ENCODE data around the gene TRAPPC3L. TPM values are rescaled to one million over a fixed set of nuclear protein-coding genes. Genes with fewer than 3 reads are reported as not detected.
A peak's percentile ranks its signal among the peaks of the same experiment; 100 is the strongest.

The TRAPPC3L gene
- 0.37 TPM for total RNA-seq
- not detected for polyA plus RNA-seq

- H3K27ac Mint-ChIP-seq, result no peak within 1 kb of the TSS
These were observed at the start of gene TRAPPC3L for GRCh38 chr6:116545651-116546050. Gene TRAPPC3L, minus strand, starts transcription at chr6:116545684. Its CDS starts 170 bp downstream, at chr6:116545514.

GRCh38 chr6:116595247-116595646, 49.8 kb upstream of the TRAPPC3L start:
- ATAC-seq (ENCODE audit: low read depth in 2 of 2), result no peak
- H3K27ac ChIP-seq (ENCODE audit: insufficient read depth, low read length, poor library complexity, severe bottlenecking), result no peak overlapping the region
- peaks cover 52% of the 10 kb centered on the region for H3K36me3 ChIP-seq (ENCODE audit: control insufficient read depth, insufficient read depth, low read length)
- no peaks in the 10 kb centered on the region for H3K27me3 ChIP-seq (ENCODE audit: control insufficient read depth, insufficient read depth, low read length)
- no peak overlapping the region for H3K4me3 ChIP-seq (ENCODE audit: low read depth, low read length)
- Mint-ChIP-seq H3K27me3 (no peaks in the 10 kb centered on the region), H3K4me1 (peaks cover 0 to 3% (median 0%) of the 10 kb centered on the region in 4 donors), H3K9me3 (peaks cover 0 to 3% (median 0%) of the 10 kb centered on the region in 7 donors), H3K4me3 (no peak overlapping the region), H3K27ac (no peak overlapping the region), H3K36me3 (peaks cover 57% of the 10 kb centered on the region)
- no peaks in the 10 kb centered on the region for H3K4me1 ChIP-seq (ENCODE audit: control insufficient read depth, insufficient read depth, low read length, poor library complexity, severe bottlenecking)
- no peaks in the 10 kb centered on the region for H3K9me3 ChIP-seq (ENCODE audit: control insufficient read depth in 2 of 2, low read length in 2 of 2)
- no peak for DNase-seq

More at GRCh38 chr6:116545651-116546050, at the start of gene TRAPPC3L:
- H3K4me1 ChIP-seq (ENCODE audit: control insufficient read depth, insufficient read depth, low read length, poor library complexity, severe bottlenecking), result no peaks in the 10 kb centered on the region
- no peak within 1 kb of the TSS for H3K4me3 ChIP-seq (ENCODE audit: low read depth, low read length)
- H3K36me3 ChIP-seq (ENCODE audit: control insufficient read depth, insufficient read depth, low read length), result no peaks in the 10 kb centered on the region
- no peaks in the 10 kb centered on the region for H3K36me3 Mint-ChIP-seq
- H3K27me3 Mint-ChIP-seq, result peaks cover 45% of the 10 kb centered on the region
- H3K27ac ChIP-seq (ENCODE audit: insufficient read depth, low read length, poor library complexity, severe bottlenecking), result no peak within 1 kb of the TSS
- H3K4me1 Mint-ChIP-seq, result no peaks in the 10 kb centered on the region
- peaks cover 0 to 2% (median 0%) of the 10 kb centered on the region in 7 donors for H3K9me3 Mint-ChIP-seq
- H3K9me3 ChIP-seq (ENCODE audit: control insufficient read depth in 2 of 2, low read length in 2 of 2), result no peaks in the 10 kb centered on the region
- ATAC-seq (ENCODE audit: low read depth in 2 of 2) (no peak), DNase-seq (no peak)
- H3K4me3 Mint-ChIP-seq, result no peak within 1 kb of the TSS
- H3K27me3 ChIP-seq (ENCODE audit: control insufficient read depth, insufficient read depth, low read length), result peaks cover 17% of the 10 kb centered on the region

GRCh38 chr6:116586738-116587137, 41.3 kb upstream of the TRAPPC3L start:
- H3K36me3 Mint-ChIP-seq, result peaks cover 39% of the 10 kb centered on the region
- peaks cover 0 to 17% (median 5%) of the 10 kb centered on the region in 4 donors for H3K4me1 Mint-ChIP-seq
- ATAC-seq (ENCODE audit: low read depth in 2 of 2), result no peak
- Histone ChIP-seq H3K9me3 (ENCODE audit: control insufficient read depth in 2 of 2, low read length in 2 of 2) (no peaks in the 10 kb centered on the region), H3K36me3 (ENCODE audit: control insufficient read depth, insufficient read depth, low read length) (peaks cover 75% of the 10 kb centered on the region), H3K27me3 (ENCODE audit: control insufficient read depth, insufficient read depth, low read length) (no peaks in the 10 kb centered on the region), H3K4me1 (ENCODE audit: control insufficient read depth, insufficient read depth, low read length, poor library complexity, severe bottlenecking) (no peaks in the 10 kb centered on the region), H3K27ac (ENCODE audit: insufficient read depth, low read length, poor library complexity, severe bottlenecking) (no peak overlapping the region), H3K4me3 (ENCODE audit: low read depth, low read length) (no peak overlapping the region)
- H3K4me3 Mint-ChIP-seq, result no peak overlapping the region
- H3K27me3 Mint-ChIP-seq, result no peaks in the 10 kb centered on the region
- H3K27ac Mint-ChIP-seq, result no peak overlapping the region
- no peaks in the 10 kb centered on the region for H3K9me3 Mint-ChIP-seq
- no peak for DNase-seq

- peaks cover 74% of the 10 kb centered on the region for H3K36me3 ChIP-seq (ENCODE audit: control insufficient read depth, insufficient read depth, low read length)
- no peak for DNase-seq
- no peak overlapping the region for H3K4me3 ChIP-seq (ENCODE audit: low read depth, low read length)
- Mint-ChIP-seq H3K27ac (no peak overlapping the region), H3K27me3 (no peaks in the 10 kb centered on the region), H3K36me3 (peaks cover 38% of the 10 kb centered on the region), H3K9me3 (no peaks in the 10 kb centered on the region), H3K4me1 (peaks cover 0 to 22% (median 5%) of the 10 kb centered on the region in 4 donors), H3K4me3 (no peak overlapping the region)
- no peaks in the 10 kb centered on the region for H3K9me3 ChIP-seq (ENCODE audit: control insufficient read depth in 2 of 2, low read length in 2 of 2)
- no peak overlapping the region for H3K27ac ChIP-seq (ENCODE audit: insufficient read depth, low read length, poor library complexity, severe bottlenecking)
- no peaks in the 10 kb centered on the region for H3K27me3 ChIP-seq (ENCODE audit: control insufficient read depth, insufficient read depth, low read length)
- no peak for ATAC-seq (ENCODE audit: low read depth in 2 of 2)
- H3K4me1 ChIP-seq (ENCODE audit: control insufficient read depth, insufficient read depth, low read length, poor library complexity, severe bottlenecking), result no peaks in the 10 kb centered on the region
These were observed 40.8 kb upstream of the TRAPPC3L start for GRCh38 chr6:116586276-116586675.

- Mint-ChIP-seq H3K36me3 (peaks cover 56% of the 10 kb centered on the region), H3K9me3 (no peaks in the 10 kb centered on the region), H3K4me1 (peaks cover 21 to 42% (median 32%) of the 10 kb centered on the region in 4 donors), H3K27me3 (no peaks in the 10 kb centered on the region), H3K27ac (no peak overlapping the region), H3K4me3 (no peak overlapping the region)
- no peaks in the 10 kb centered on the region for H3K4me1 ChIP-seq (ENCODE audit: control insufficient read depth, insufficient read depth, low read length, poor library complexity, severe bottlenecking)
- no peak overlapping the region for H3K4me3 ChIP-seq (ENCODE audit: low read depth, low read length)
- no peak for ATAC-seq (ENCODE audit: low read depth in 2 of 2)
- peaks cover 59% of the 10 kb centered on the region for H3K36me3 ChIP-seq (ENCODE audit: control insufficient read depth, insufficient read depth, low read length)
- no peak for DNase-seq
- no peaks in the 10 kb centered on the region for H3K27me3 ChIP-seq (ENCODE audit: control insufficient read depth, insufficient read depth, low read length)
- H3K27ac ChIP-seq (ENCODE audit: insufficient read depth, low read length, poor library complexity, severe bottlenecking), result no peak overlapping the region
- no peaks in the 10 kb centered on the region for H3K9me3 ChIP-seq (ENCODE audit: control insufficient read depth in 2 of 2, low read length in 2 of 2)
These were observed 34.7 kb upstream of the TRAPPC3L start for GRCh38 chr6:116580198-116580597.

- no peak for DNase-seq
- H3K4me3 ChIP-seq (ENCODE audit: low read depth, low read length), result no peak overlapping the region
- H3K27ac ChIP-seq (ENCODE audit: insufficient read depth, low read length, poor library complexity, severe bottlenecking), result no peak overlapping the region
- H3K27me3 ChIP-seq (ENCODE audit: control insufficient read depth, insufficient read depth, low read length), result no peaks in the 10 kb centered on the region
- H3K9me3 Mint-ChIP-seq, result no peaks in the 10 kb centered on the region
- H3K27ac Mint-ChIP-seq, result peak overlapping the region in 1 of 3 donors; percentile 53
- H3K4me1 Mint-ChIP-seq, result peaks cover 24 to 45% (median 34%) of the 10 kb centered on the region in 4 donors
- H3K36me3 ChIP-seq (ENCODE audit: control insufficient read depth, insufficient read depth, low read length), result peaks cover 53% of the 10 kb centered on the region
- peaks cover 49% of the 10 kb centered on the region for H3K36me3 Mint-ChIP-seq
- H3K4me1 ChIP-seq (ENCODE audit: control insufficient read depth, insufficient read depth, low read length, poor library complexity, severe bottlenecking), result no peaks in the 10 kb centered on the region
- no peaks in the 10 kb centered on the region for H3K9me3 ChIP-seq (ENCODE audit: control insufficient read depth in 2 of 2, low read length in 2 of 2)
- ATAC-seq (ENCODE audit: low read depth in 2 of 2), result no peak
- H3K4me3 Mint-ChIP-seq, result no peak overlapping the region
- H3K27me3 Mint-ChIP-seq, result no peaks in the 10 kb centered on the region
These were observed 33.7 kb upstream of the TRAPPC3L start for GRCh38 chr6:116579143-116579542.

- H3K4me1 ChIP-seq (ENCODE audit: control insufficient read depth, insufficient read depth, low read length, poor library complexity, severe bottlenecking), result peaks cover 1% of the 10 kb centered on the region
- no peaks in the 10 kb centered on the region for H3K27me3 Mint-ChIP-seq
- ATAC-seq (ENCODE audit: low read depth in 2 of 2) (no peak), DNase-seq (no peak)
- H3K4me3 ChIP-seq (ENCODE audit: low read depth, low read length), result no peak overlapping the region
- no peaks in the 10 kb centered on the region for H3K9me3 Mint-ChIP-seq
- no peaks in the 10 kb centered on the region for H3K9me3 ChIP-seq (ENCODE audit: control insufficient read depth in 2 of 2, low read length in 2 of 2)
- H3K36me3 Mint-ChIP-seq, result peaks cover 52% of the 10 kb centered on the region
- H3K4me3 Mint-ChIP-seq, result no peak overlapping the region
- no peak overlapping the region for H3K27ac Mint-ChIP-seq
- peaks cover 28 to 53% (median 42%) of the 10 kb centered on the region in 4 donors for H3K4me1 Mint-ChIP-seq
- peaks cover 45% of the 10 kb centered on the region for H3K36me3 ChIP-seq (ENCODE audit: control insufficient read depth, insufficient read depth, low read length)
- no peaks in the 10 kb centered on the region for H3K27me3 ChIP-seq (ENCODE audit: control insufficient read depth, insufficient read depth, low read length)
- no peak overlapping the region for H3K27ac ChIP-seq (ENCODE audit: insufficient read depth, low read length, poor library complexity, severe bottlenecking)
These were observed 32.9 kb upstream of the TRAPPC3L start for GRCh38 chr6:116578335-116578734.

- Histone ChIP-seq H3K27ac (ENCODE audit: insufficient read depth, low read length, poor library complexity, severe bottlenecking) (no peak overlapping the region), H3K27me3 (ENCODE audit: control insufficient read depth, insufficient read depth, low read length) (no peaks in the 10 kb centered on the region), H3K4me1 (ENCODE audit: control insufficient read depth, insufficient read depth, low read length, poor library complexity, severe bottlenecking) (peaks cover 10% of the 10 kb centered on the region), H3K36me3 (ENCODE audit: control insufficient read depth, insufficient read depth, low read length) (peaks cover 39% of the 10 kb centered on the region), H3K9me3 (ENCODE audit: control insufficient read depth in 2 of 2, low read length in 2 of 2) (no peaks in the 10 kb centered on the region), H3K4me3 (ENCODE audit: low read depth, low read length) (no peak overlapping the region)
- DNase-seq (no peak), ATAC-seq (ENCODE audit: low read depth in 2 of 2) (no peak)
- Mint-ChIP-seq H3K4me1 (peaks cover 36 to 61% (median 49%) of the 10 kb centered on the region in 4 donors), H3K36me3 (peaks cover 50% of the 10 kb centered on the region), H3K9me3 (no peaks in the 10 kb centered on the region), H3K27me3 (no peaks in the 10 kb centered on the region), H3K27ac (no peak overlapping the region), H3K4me3 (peak overlapping the region in 1 of 4 donors; percentile 27)
These were observed 32.0 kb upstream of the TRAPPC3L start for GRCh38 chr6:116577486-116577885.

All from CD4-positive, CD25-positive, alpha-beta regulatory T cell (primary cell).